DND-41 (cell line): ENCODE measurements around the gene DNAI7.

Source experiments
- ATAC-seq: fragments of 200-7000 bp; cut with Tn5 transposase; 3 replicates; pipeline ENCODE4 v1.9.1; 2021; ENCODE audit warnings: low read depth; ENCODE audit not compliant: insufficient read depth
- DNase-seq: peaks from one replicate; pipeline ENCODE4 v3.0.0-alpha.2; 2020
- H2AFZ ChIP-seq: 2 replicates; pipeline ENCODE4 v1.6.0; 2012; ENCODE audit warnings: low read depth, low read length
- H3K27ac ChIP-seq: 2 replicates; pipeline ENCODE4 v1.5.1; 2012; ENCODE audit warnings: low read length, inconsistent platforms
- H3K27me3 ChIP-seq: fragments of 200-600 bp; sonication (generic); 2 replicates; pipeline ENCODE4 v1.6.0; 2012; ENCODE audit warnings: low read length, mild to moderate bottlenecking, inconsistent platforms; ENCODE audit not compliant: insufficient read depth, poor library complexity
- H3K36me3 ChIP-seq: 2 replicates; pipeline ENCODE4 v1.5.1; 2012; ENCODE audit warnings: low read length, inconsistent platforms; ENCODE audit not compliant: insufficient read depth
- H3K4me1 ChIP-seq: 2 replicates; pipeline ENCODE4 v1.5.1; 2012; ENCODE audit warnings: mild to moderate bottlenecking, low read length; ENCODE audit not compliant: insufficient read depth
- H3K4me2 ChIP-seq: 2 replicates; pipeline ENCODE4 v1.6.0; 2012; ENCODE audit warnings: mild to moderate bottlenecking, moderate library complexity, low read length, inconsistent platforms; ENCODE audit not compliant: insufficient read depth
- H3K4me3 ChIP-seq, 2 experiments: fragments of 200-600 bp in 1 of 2; shearing (Covaris generic) in 1 of 2; 2 replicates each; pipeline ENCODE4 v1.5.1; 2012 to 2016; ENCODE audit warnings: inconsistent platforms in 2 of 2, low read length in 2 of 2, mild to moderate bottlenecking in 2 of 2, low read depth in 1 of 2, moderate library complexity in 1 of 2
- H3K79me2 ChIP-seq: 2 replicates; pipeline ENCODE4 v1.6.0; 2012; ENCODE audit warnings: low read length, inconsistent platforms; ENCODE audit not compliant: insufficient read depth
- H3K9ac ChIP-seq: 2 replicates; pipeline ENCODE4 v1.6.0; 2012; ENCODE audit warnings: low read depth, mild to moderate bottlenecking, inconsistent platforms, low read length, moderate library complexity
- H3K9me3 ChIP-seq: 2 replicates; pipeline ENCODE4 v1.5.1; 2012; ENCODE audit warnings: low read length, moderate library complexity, mild to moderate bottlenecking, inconsistent platforms; ENCODE audit not compliant: insufficient read depth, severe bottlenecking
- H4K20me1 ChIP-seq: 2 replicates; pipeline ENCODE4 v1.6.0; 2012; ENCODE audit warnings: low read length; ENCODE audit not compliant: insufficient read depth
- EZH2 ChIP-seq: IDR thresholded peaks from 3 replicates; pipeline ENCODE4 v1.6.1; 2012; ENCODE audit warnings: borderline replicate concordance, low read depth, mild to moderate bottlenecking, moderate library complexity, low read length, inconsistent platforms; ENCODE audit not compliant: severe bottlenecking
- TF ChIP-seq, protein P1 (sequence below): IDR thresholded peaks from 2 replicates; pipeline ENCODE4 v1.5.1; 2012; ENCODE audit warnings: borderline replicate concordance, low read length, moderate library complexity, mild to moderate bottlenecking; ENCODE audit not compliant: poor library complexity, severe bottlenecking; ENCODE audit errors: extremely low read depth

DNAI7 gene

DNA sequence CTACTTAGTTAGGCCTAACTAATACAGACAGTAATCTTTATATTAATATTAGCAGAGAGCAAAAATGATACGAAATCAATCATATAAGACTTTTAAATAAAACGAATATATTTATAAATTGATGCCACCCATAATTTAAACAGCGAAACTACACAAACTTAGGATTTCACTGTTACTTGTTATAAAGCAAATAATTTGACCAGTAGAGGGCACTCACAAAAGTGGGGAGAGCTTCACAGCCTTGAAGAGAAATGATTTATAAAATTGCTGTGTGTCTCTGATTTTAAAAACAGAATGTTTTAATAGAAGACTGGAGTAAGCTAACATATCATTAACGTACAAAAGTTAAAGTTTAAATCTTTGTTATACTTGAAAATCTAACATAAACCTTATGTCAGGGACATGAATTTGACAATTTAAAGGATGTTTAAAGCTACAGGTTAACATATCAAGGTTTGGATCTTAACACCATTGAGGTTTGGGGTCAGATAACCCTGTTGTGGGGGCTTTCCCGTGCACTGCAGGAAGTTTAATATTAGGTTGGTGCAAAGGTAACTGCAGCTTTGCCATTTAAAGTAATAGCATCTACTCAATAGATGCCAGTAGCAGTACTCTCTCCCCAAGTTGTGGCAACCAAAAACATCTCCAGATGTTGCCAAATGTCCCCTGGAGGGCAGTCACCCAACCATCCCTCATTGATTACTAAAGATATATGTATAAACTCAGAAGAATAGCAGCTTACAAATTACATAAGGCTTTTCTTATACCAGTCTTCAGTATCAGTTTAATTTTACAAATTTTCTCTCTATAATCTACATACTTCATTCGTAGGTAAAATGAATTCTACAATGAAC is 46.4 kb upstream of the DNAI7 start:
- Histone ChIP-seq H3K27ac (no peak overlapping the region), H3K4me3 (no peak overlapping the region), H2AFZ (no peak overlapping the region), H3K27me3 (no peaks in the 10 kb centered on the region), H3K9ac (no peak overlapping the region), H3K36me3 (peaks cover 33% of the 10 kb centered on the region), H3K9me3 (no peaks in the 10 kb centered on the region), H3K4me2 (no peak overlapping the region), H3K4me1 (0 out of 2 replicates have a peak, but pooled peaks cover 4% of the 10 kb centered on the region), H4K20me1 (peaks cover 10% of the 10 kb centered on the region; the same call in 1 of the 2 replicates), H3K79me2 (peaks cover 42% of the 10 kb centered on the region)
- TF ChIP-seq, protein P1, sequence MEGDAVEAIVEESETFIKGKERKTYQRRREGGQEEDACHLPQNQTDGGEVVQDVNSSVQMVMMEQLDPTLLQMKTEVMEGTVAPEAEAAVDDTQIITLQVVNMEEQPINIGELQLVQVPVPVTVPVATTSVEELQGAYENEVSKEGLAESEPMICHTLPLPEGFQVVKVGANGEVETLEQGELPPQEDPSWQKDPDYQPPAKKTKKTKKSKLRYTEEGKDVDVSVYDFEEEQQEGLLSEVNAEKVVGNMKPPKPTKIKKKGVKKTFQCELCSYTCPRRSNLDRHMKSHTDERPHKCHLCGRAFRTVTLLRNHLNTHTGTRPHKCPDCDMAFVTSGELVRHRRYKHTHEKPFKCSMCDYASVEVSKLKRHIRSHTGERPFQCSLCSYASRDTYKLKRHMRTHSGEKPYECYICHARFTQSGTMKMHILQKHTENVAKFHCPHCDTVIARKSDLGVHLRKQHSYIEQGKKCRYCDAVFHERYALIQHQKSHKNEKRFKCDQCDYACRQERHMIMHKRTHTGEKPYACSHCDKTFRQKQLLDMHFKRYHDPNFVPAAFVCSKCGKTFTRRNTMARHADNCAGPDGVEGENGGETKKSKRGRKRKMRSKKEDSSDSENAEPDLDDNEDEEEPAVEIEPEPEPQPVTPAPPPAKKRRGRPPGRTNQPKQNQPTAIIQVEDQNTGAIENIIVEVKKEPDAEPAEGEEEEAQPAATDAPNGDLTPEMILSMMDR, result peak; percentile 67
- no peak for TF ChIP-seq EZH2
- DNase-seq (no peak), ATAC-seq (peak; percentile 80)

DNA sequence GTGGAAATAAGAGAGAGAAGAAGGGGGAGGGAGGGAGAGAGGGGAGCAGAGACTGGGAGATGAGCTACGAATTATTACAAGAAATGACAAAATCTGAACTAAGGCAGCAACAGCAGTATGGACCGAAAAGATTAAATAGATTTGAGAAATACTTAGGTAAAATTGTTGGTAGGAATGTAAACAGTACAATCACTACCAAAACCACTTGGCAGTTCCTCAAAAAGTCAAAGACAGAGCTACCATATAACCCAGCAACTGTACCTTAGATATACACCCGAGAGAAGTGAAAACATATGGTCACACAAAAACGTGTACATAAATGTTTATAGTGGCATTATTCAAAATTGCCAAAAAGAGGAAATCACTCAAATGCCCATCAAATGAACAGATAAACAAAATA is 41.7 kb upstream of the DNAI7 start:
- Histone ChIP-seq H3K36me3 (peaks cover 36% of the 10 kb centered on the region), H3K27ac (no peak overlapping the region)
- no peak for ATAC-seq

DNA sequence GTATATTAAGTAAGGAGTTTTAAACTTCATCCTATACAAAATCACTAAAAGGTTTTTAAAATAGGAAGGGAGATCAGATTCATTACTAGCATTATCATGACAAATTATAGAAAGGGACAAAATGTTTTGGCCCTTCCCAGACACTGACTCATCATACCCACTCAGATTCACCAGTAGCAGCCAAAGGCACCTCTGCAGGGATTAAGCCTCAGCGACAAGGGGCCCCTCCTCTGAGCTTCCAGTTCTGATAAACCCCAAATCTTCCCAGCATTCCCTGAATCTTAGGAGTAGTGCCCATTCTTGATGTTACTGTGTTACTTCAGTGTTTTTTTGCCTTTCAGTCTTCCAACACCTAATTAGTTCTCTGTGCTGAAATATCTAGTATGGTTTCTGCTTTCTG is 41.2 kb upstream of the DNAI7 start:
- DNase-seq, result no peak
- H3K79me2 ChIP-seq, result peaks cover 48% of the 10 kb centered on the region
- peaks cover 17% of the 10 kb centered on the region; the same call in 1 of the 2 replicates for H4K20me1 ChIP-seq
- H3K4me1 ChIP-seq, result no peaks in the 10 kb centered on the region
- no peaks in the 10 kb centered on the region for H3K9me3 ChIP-seq
- H2AFZ ChIP-seq, result no peak overlapping the region
- ATAC-seq, result no peak
- no peak overlapping the region for H3K4me2 ChIP-seq
- no peak overlapping the region for H3K9ac ChIP-seq
- H3K27me3 ChIP-seq, result no peaks in the 10 kb centered on the region
- H3K27ac ChIP-seq, result no peak overlapping the region
- TF ChIP-seq, protein P1, result no peak
- TF ChIP-seq EZH2, result no peak
- H3K4me3 ChIP-seq, result no peak overlapping the region
- peaks cover 39% of the 10 kb centered on the region for H3K36me3 ChIP-seq

More for the DNA sequence above, 41.7 kb upstream of the DNAI7 start:
- H3K27me3 ChIP-seq, result no peaks in the 10 kb centered on the region
- H3K4me2 ChIP-seq, result no peak overlapping the region
- no peak for DNase-seq
- H4K20me1 ChIP-seq, result peaks cover 16% of the 10 kb centered on the region; the same call in 1 of the 2 replicates
- no peak overlapping the region for H3K9ac ChIP-seq
- H3K79me2 ChIP-seq, result peaks cover 45% of the 10 kb centered on the region
- H3K4me3 ChIP-seq, result no peak overlapping the region
- 0 out of 2 replicates have a peak, but pooled peaks cover 3% of the 10 kb centered on the region for H3K4me1 ChIP-seq
- no peaks in the 10 kb centered on the region for H3K9me3 ChIP-seq
- TF ChIP-seq, protein P1, result no peak
- no peak for TF ChIP-seq EZH2
- H2AFZ ChIP-seq, result no peak overlapping the region
